ENCODE measurements around the gene SEMA5A.

SEMA5A gene

DNA sequence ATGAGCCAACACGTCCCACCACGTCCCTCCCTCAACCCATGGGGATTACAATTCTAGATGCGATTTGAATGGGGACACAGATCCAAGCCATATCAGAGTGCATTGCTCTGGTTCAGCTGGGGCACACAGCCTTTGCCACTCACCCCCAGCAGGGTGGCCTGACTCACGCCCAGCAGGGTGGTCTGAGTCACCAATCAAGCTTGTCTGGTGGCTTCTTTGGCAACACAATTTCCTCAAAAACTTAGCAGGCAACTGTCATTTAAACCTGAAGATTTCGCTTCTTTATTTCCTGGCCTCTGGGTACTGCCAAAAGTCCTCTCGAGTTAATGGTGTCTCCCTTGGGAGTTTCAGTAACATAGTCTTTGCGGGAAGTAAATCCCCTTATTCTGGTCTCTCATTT lies 16.3 kb upstream of the SEMA5A start:
- TF ChIP-seq, protein P1, sequence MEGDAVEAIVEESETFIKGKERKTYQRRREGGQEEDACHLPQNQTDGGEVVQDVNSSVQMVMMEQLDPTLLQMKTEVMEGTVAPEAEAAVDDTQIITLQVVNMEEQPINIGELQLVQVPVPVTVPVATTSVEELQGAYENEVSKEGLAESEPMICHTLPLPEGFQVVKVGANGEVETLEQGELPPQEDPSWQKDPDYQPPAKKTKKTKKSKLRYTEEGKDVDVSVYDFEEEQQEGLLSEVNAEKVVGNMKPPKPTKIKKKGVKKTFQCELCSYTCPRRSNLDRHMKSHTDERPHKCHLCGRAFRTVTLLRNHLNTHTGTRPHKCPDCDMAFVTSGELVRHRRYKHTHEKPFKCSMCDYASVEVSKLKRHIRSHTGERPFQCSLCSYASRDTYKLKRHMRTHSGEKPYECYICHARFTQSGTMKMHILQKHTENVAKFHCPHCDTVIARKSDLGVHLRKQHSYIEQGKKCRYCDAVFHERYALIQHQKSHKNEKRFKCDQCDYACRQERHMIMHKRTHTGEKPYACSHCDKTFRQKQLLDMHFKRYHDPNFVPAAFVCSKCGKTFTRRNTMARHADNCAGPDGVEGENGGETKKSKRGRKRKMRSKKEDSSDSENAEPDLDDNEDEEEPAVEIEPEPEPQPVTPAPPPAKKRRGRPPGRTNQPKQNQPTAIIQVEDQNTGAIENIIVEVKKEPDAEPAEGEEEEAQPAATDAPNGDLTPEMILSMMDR (IDR thresholded peaks at IDR 0.05; ENCODE audit: low read length), result no peak
- no peak for TF ChIP-seq EZH2phosphoT487 (IDR thresholded peaks at IDR 0.05; ENCODE audit: low read length)
- no peak for TF ChIP-seq EZH2 (optimal IDR thresholded peaks at IDR 0.05; ENCODE audit: low read depth, low read length)
- no peak for DNase-seq
- Histone ChIP-seq H3K9ac (ENCODE audit: low read length) (no peak overlapping the region), H3K9me2 (replicated peaks; ENCODE audit: insufficient read depth, low read length) (no peaks in the 10 kb centered on the region), H3K4me2 (ENCODE audit: low read depth, low read length) (no peak overlapping the region), H3K4me3 (ENCODE audit: low read length) (no peak overlapping the region), H3K27ac (ENCODE audit: low read length) (no peak overlapping the region), H3K9me3 (replicated peaks; ENCODE audit: insufficient read depth, low read length) (no peaks in the 10 kb centered on the region; the same call in 1 of the 2 replicates), H3F3A (ENCODE audit: insufficient read depth, low read length) (no peaks in the 10 kb centered on the region), H3K27me3 (replicated peaks; ENCODE audit: insufficient read depth, low read length) (no peaks in the 10 kb centered on the region), H4K20me1 (ENCODE audit: insufficient read depth, low read length) (no peaks in the 10 kb centered on the region), H3K79me2 (ENCODE audit: low read length) (no peaks in the 10 kb centered on the region), H2AFZ (ENCODE audit: low read length) (no peak overlapping the region), H3K4me1 (ENCODE audit: low read length) (no peaks in the 10 kb centered on the region), H3K36me3 (replicated peaks; ENCODE audit: insufficient read depth, low read length) (no peaks in the 10 kb centered on the region)

DNA sequence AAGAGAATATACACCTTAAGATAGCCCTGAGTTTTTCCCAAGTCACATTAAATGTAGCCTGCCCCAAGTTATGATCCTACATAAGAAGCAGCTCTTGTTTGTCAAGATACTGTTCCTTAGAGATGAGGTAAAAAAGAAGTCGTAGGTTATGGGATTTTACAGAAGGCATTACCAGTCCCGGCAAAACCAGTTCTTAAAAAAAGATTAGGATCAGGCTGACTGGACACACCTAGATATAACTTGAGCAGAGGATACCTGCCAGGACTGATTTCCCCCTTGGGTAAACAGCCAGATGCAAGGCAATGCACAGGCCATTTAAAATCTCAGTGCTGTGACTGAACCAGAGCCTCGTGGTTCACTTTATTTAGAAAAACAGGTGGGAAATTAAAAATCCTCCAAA lies 14.1 kb upstream of the SEMA5A start:
- Histone ChIP-seq H3K4me2 (ENCODE audit: low read depth, low read length) (no peak overlapping the region), H3K4me1 (ENCODE audit: low read length) (no peaks in the 10 kb centered on the region), H3K79me2 (ENCODE audit: low read length) (no peaks in the 10 kb centered on the region), H4K20me1 (ENCODE audit: insufficient read depth, low read length) (no peaks in the 10 kb centered on the region), H3K9me2 (replicated peaks; ENCODE audit: insufficient read depth, low read length) (no peaks in the 10 kb centered on the region), H3K27me3 (replicated peaks; ENCODE audit: insufficient read depth, low read length) (no peaks in the 10 kb centered on the region), H3K27ac (ENCODE audit: low read length) (no peak overlapping the region), H3K9ac (ENCODE audit: low read length) (no peak overlapping the region), H3K9me3 (replicated peaks; ENCODE audit: insufficient read depth, low read length) (no peaks in the 10 kb centered on the region), H3K36me3 (replicated peaks; ENCODE audit: insufficient read depth, low read length) (no peaks in the 10 kb centered on the region), H3F3A (ENCODE audit: insufficient read depth, low read length) (no peaks in the 10 kb centered on the region), H2AFZ (ENCODE audit: low read length) (no peak overlapping the region), H3K4me3 (ENCODE audit: low read length) (no peak overlapping the region)
- TF ChIP-seq EZH2phosphoT487 (IDR thresholded peaks at IDR 0.05; ENCODE audit: low read length) (no peak), EZH2 (optimal IDR thresholded peaks at IDR 0.05; ENCODE audit: low read depth, low read length) (no peak)
- TF ChIP-seq, protein P1 (IDR thresholded peaks at IDR 0.05; ENCODE audit: low read length), result no peak
- no peak for DNase-seq

DNA sequence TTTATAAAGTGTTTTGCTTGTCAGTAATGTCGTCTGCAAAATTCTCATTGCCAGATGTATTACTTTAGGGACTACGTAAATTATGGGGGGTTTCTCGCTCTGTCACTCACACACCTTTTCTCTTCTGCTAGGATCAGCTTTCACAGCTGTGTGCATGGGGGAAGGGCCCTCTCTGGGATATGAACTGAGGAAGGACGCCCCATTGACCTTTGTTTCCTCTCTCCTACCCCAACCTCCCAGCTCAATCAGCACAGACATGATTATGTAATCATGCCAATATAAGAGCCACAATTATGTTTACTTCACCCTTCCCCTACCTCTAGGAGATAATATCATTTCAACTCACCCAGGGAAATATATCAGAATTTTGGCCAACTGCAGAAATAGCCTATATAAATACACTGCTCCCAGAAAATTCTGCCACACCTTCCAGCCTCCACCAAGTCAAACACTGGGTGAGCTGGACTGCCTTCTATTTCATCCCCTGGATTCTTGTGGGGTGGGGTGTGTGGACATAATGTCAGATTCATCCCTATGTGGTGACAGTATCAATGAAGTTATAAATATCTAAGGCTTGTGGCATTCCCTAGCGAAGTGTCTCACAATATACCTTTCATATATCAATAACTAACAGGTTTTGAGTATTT lies 12.6 kb upstream of the SEMA5A start:
- TF ChIP-seq, protein P1 (IDR thresholded peaks at IDR 0.05; ENCODE audit: low read length), result no peak
- no peak for TF ChIP-seq EZH2phosphoT487 (IDR thresholded peaks at IDR 0.05; ENCODE audit: low read length)
- TF ChIP-seq EZH2 (optimal IDR thresholded peaks at IDR 0.05; ENCODE audit: low read depth, low read length), result no peak
- no peak for DNase-seq
- no peaks in the 10 kb centered on the region for H3F3A ChIP-seq (ENCODE audit: insufficient read depth, low read length)
- H3K4me1 ChIP-seq (ENCODE audit: low read length), result no peaks in the 10 kb centered on the region
- H3K9me2 ChIP-seq (replicated peaks; ENCODE audit: insufficient read depth, low read length), result no peaks in the 10 kb centered on the region
- no peaks in the 10 kb centered on the region for H3K9me3 ChIP-seq (replicated peaks; ENCODE audit: insufficient read depth, low read length)
- H3K4me2 ChIP-seq (ENCODE audit: low read depth, low read length), result no peak overlapping the region
- H3K27me3 ChIP-seq (replicated peaks; ENCODE audit: insufficient read depth, low read length), result no peaks in the 10 kb centered on the region
- no peak overlapping the region for H3K4me3 ChIP-seq (ENCODE audit: low read length)
- no peak overlapping the region for H2AFZ ChIP-seq (ENCODE audit: low read length)
- no peaks in the 10 kb centered on the region for H4K20me1 ChIP-seq (ENCODE audit: insufficient read depth, low read length)
- no peaks in the 10 kb centered on the region for H3K79me2 ChIP-seq (ENCODE audit: low read length)
- no peak overlapping the region for H3K9ac ChIP-seq (ENCODE audit: low read length)
- no peaks in the 10 kb centered on the region for H3K36me3 ChIP-seq (replicated peaks; ENCODE audit: insufficient read depth, low read length)
- no peak overlapping the region for H3K27ac ChIP-seq (ENCODE audit: low read length)

Data from MM.1S (cell line).